ENCODE data around the gene F2RL2.

The F2RL2 gene

DNA sequence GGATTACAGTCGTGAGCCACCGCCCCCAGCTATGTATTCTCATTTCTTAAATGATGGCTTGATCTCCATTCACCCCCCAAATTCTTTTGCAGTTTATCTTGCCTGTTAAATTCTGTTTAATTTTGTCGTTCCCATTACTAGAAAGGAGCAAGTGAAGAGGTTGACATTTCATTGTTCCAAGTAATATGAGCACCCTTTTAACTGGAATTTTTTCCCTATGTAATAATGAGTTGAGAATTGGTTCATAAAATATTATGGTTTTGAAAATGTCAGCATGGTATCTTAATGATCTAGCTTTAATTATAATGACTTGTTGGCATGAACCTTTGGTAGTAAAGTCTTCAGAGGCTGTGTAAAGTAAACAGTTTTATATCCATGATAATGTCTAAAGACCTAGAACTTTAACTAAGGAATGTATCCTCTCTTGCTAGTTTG lies 37.4 kb downstream of the F2RL2 start (continued):
- no peak for TF ChIP-seq ZNF335 (tag by site-specific recombination; conservative IDR thresholded peaks at IDR 0.05)
- TF ChIP-seq OVOL3 (tag by site-specific recombination; IDR thresholded peaks at IDR 0.05) = peak; percentile 96

DNA sequence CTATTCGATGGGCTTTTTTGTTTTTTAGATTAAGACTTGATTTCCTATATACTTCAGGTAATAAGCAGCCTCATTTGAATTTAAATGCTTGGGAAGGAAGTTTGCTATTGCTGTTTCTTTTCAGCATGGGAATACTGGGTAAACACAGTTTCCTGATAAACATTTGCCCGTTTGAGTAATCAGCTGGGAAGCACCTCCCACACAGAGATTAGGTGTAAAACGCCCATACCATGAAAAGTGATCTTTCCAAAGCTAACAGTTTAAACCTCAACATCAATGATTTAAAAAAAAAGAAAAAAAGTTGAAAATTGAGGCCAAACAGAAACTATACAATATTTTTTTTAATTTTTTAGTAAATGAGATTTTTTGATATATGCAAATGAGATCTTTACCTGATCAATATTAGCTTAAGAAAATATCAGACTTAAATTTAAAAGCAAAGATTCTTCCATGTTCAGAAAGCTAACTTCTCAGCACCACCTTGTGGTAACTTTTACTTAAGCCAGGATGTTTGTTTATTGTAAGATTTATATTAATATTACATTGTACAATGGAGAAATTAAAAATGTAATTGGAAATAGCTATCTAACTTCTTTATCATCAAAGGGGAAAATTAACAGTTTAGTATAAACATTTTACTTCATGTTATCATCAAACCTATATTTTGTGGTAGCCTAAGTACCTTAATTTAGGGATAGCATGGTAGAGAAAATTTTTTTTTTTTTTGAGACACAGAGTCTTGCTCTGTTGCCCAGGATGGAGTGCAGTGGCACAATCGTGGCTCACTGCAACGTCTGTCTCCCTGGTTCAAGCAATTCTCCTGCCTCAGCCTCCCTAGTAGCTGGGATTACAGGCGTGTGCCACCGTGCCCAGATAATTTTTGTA lies 39.8 kb downstream of the F2RL2 start:
- no peak for TF ChIP-seq ZNF610 (tag by site-specific recombination; IDR thresholded peaks at IDR 0.05; ENCODE audit: borderline replicate concordance)
- TF ChIP-seq ZBTB1 (tag by site-specific recombination; IDR thresholded peaks at IDR 0.05) = no peak
- no peak for TF ChIP-seq ZNF623 (tag by site-specific recombination; IDR thresholded peaks at IDR 0.05)
- TF ChIP-seq MEIS1 (CRISPR knock-in tag; IDR thresholded peaks at IDR 0.05; ENCODE audit: borderline replicate concordance) = no peak
- TF ChIP-seq ZNF747 (tag by site-specific recombination; IDR thresholded peaks at IDR 0.05) = no peak
- no peak for TF ChIP-seq ZNF214 (tag by site-specific recombination; IDR thresholded peaks at IDR 0.05; ENCODE audit: borderline replicate concordance)
- TF ChIP-seq SCRT2 (tag by site-specific recombination; IDR thresholded peaks at IDR 0.05) = no peak
- peak; percentile 49; the same call in 1 of the 2 replicates for TF ChIP-seq ZNF121 (tag by site-specific recombination; IDR thresholded peaks at IDR 0.05)
- TF ChIP-seq ZNF654 (tag by site-specific recombination; IDR thresholded peaks at IDR 0.05; ENCODE audit: low read depth) = peak; percentile 59
- TF ChIP-seq, protein P1, sequence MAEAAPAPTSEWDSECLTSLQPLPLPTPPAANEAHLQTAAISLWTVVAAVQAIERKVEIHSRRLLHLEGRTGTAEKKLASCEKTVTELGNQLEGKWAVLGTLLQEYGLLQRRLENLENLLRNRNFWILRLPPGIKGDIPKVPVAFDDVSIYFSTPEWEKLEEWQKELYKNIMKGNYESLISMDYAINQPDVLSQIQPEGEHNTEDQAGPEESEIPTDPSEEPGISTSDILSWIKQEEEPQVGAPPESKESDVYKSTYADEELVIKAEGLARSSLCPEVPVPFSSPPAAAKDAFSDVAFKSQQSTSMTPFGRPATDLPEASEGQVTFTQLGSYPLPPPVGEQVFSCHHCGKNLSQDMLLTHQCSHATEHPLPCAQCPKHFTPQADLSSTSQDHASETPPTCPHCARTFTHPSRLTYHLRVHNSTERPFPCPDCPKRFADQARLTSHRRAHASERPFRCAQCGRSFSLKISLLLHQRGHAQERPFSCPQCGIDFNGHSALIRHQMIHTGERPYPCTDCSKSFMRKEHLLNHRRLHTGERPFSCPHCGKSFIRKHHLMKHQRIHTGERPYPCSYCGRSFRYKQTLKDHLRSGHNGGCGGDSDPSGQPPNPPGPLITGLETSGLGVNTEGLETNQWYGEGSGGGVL (tag by site-specific recombination; IDR thresholded peaks at IDR 0.05) = no peak
- TF ChIP-seq ZNF843 (tag by site-specific recombination; IDR thresholded peaks at IDR 0.05) = no peak
- TF ChIP-seq ZNF426 (tag by site-specific recombination; IDR thresholded peaks at IDR 0.05) = no peak
- TF ChIP-seq, protein P2, sequence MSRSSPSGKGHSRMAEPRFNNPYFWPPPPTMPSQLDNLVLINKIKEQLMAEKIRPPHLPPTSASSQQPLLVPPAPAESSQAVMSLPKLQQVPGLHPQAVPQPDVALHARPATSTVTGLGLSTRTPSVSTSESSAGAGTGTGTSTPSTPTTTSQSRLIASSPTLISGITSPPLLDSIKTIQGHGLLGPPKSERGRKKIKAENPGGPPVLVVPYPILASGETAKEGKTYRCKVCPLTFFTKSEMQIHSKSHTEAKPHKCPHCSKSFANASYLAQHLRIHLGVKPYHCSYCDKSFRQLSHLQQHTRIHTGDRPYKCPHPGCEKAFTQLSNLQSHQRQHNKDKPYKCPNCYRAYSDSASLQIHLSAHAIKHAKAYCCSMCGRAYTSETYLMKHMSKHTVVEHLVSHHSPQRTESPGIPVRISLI (tag by site-specific recombination; IDR thresholded peaks at IDR 0.05) = 0 out of 2 replicates have a peak, but pooled peaks have one; percentile 23
- no peak for TF ChIP-seq KLF7 (tag by site-specific recombination; IDR thresholded peaks at IDR 0.05; ENCODE audit: borderline replicate concordance)
- TF ChIP-seq ZNF549 (tag by site-specific recombination; IDR thresholded peaks at IDR 0.05) = no peak
- TF ChIP-seq SP3 (tag by site-specific recombination; IDR thresholded peaks at IDR 0.05) = no peak
- TF ChIP-seq EGR2 (tag by site-specific recombination; IDR thresholded peaks at IDR 0.05; ENCODE audit: low read depth) = peak; percentile 57
- TF ChIP-seq ZNF521 (tag by site-specific recombination; IDR thresholded peaks at IDR 0.05) = no peak
- TF ChIP-seq KLF8 (tag by site-specific recombination; IDR thresholded peaks at IDR 0.05) = no peak
- no peak for TF ChIP-seq ZNF174 (tag by site-specific recombination; IDR thresholded peaks at IDR 0.05)
- TF ChIP-seq ZFHX2 (tag by site-specific recombination; conservative IDR thresholded peaks at IDR 0.05) = peak; percentile 60
- TF ChIP-seq ZNF558 (tag by site-specific recombination; IDR thresholded peaks at IDR 0.05) = no peak
- TF ChIP-seq, protein P3, sequence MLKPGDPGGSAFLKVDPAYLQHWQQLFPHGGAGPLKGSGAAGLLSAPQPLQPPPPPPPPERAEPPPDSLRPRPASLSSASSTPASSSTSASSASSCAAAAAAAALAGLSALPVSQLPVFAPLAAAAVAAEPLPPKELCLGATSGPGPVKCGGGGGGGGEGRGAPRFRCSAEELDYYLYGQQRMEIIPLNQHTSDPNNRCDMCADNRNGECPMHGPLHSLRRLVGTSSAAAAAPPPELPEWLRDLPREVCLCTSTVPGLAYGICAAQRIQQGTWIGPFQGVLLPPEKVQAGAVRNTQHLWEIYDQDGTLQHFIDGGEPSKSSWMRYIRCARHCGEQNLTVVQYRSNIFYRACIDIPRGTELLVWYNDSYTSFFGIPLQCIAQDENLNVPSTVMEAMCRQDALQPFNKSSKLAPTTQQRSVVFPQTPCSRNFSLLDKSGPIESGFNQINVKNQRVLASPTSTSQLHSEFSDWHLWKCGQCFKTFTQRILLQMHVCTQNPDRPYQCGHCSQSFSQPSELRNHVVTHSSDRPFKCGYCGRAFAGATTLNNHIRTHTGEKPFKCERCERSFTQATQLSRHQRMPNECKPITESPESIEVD (tag by site-specific recombination; IDR thresholded peaks at IDR 0.05) = 0 out of 2 replicates have a peak, but pooled peaks have one; percentile 33
- Histone ChIP-seq H3K9me3 (ENCODE audit: control insufficient read depth, insufficient read depth, low read depth, low read length) (no peaks in the 10 kb centered on the region), H3K4me1 (ENCODE audit: control insufficient read depth, insufficient read depth, low read length) (peaks cover 12% of the 10 kb centered on the region; the same call in 1 of the 2 replicates), H3K4me3 (ENCODE audit: low read depth, low read length) (no peak overlapping the region), H3K27ac (ENCODE audit: extremely low read depth, low read depth, low read length) (no peak overlapping the region), H3K36me3 (ENCODE audit: control insufficient read depth in 2 of 2, insufficient read depth in 1 of 2, low read length in 2 of 2) (no peaks in the 10 kb centered on the region)
- ChIA-PET POLR2A (interaction anchor here (1.1 kb wide), 2 partner anchors 25 to 180 kb away, joined by 3 read pairs; partner anchors contain the start of gene IQGAP2), CTCF (interaction anchor here (0.5 to 3.1 kb wide), 26 partner anchors 11 to 597 kb away, joined by 3 to 31 read pairs (median 4); partner anchors contain the start of gene IQGAP2)
